ENCODE results near the gene CDC14C.

Gene CDC14C

DNA sequence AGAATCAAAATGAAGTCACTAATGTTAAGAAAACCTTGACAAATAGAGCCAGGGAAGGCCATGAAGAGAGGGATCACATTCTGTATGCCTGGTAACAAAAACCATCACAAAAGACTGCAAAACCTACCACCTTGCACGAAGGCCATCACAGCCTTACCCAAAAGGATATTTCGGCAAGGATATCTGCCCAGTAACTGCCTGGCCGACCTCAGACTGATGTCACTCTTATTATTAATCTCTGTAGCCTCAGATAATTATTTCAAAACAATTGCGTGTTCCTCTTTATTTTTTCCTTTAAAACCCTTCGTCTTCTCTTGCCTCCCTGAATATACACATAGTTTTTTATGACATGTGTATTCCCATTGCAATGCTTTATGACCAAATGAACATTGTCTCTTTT, 52.5 kb downstream of the CDC14C start:
- DNase-seq = no peak

All from eye (tissue), 1 donor.